AG09319 (cell line): ENCODE measurements around the gene FYCO1.

Source experiments
- DNase-seq: peaks from one replicate; pipeline ENCODE4 v3.0.0-alpha.2; 2010; ENCODE audit warnings: low read depth; ENCODE audit errors: extremely low read depth
- CTCF ChIP-seq: IDR thresholded peaks from 2 replicates; pipeline ENCODE4 v1.5.1; 2011; ENCODE audit warnings: low read depth, mild to moderate bottlenecking, inconsistent platforms, low read length, moderate library complexity

Gene FYCO1

GRCh38 chr3:45980819-45981218 lies 14.8 kb downstream of the FYCO1 start:
- no peak for TF ChIP-seq CTCF
- DNase-seq, result no peak

DNA sequence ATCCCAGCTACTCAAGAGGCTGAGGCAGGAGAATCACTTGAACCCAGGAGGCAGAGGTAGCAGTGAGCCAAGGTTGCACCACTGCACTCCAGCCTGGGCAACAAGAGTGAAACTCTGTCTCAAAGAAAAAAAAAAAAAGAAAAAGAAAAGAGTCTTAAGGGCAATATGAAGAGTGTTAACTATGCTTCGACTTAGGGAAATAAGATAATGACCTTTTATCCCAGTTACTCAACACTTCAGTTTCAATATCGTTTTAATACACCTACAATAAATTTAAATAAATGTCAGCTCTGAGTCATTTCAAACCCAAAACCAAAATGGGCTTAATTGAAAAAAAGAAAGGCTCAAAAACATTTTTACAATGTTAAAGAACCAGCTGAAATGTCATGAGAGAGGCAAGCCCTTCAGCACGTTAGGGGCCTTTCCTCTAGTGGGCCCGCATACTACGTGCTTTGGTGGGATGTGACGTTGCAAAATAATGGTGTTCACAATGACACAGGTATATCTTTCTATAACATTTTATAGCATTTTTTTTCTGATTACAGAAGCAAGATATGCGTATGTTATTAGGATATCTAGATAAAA lies 15.3 kb downstream of the FYCO1 start:
- no peak for DNase-seq
- no peak for TF ChIP-seq CTCF

DNA sequence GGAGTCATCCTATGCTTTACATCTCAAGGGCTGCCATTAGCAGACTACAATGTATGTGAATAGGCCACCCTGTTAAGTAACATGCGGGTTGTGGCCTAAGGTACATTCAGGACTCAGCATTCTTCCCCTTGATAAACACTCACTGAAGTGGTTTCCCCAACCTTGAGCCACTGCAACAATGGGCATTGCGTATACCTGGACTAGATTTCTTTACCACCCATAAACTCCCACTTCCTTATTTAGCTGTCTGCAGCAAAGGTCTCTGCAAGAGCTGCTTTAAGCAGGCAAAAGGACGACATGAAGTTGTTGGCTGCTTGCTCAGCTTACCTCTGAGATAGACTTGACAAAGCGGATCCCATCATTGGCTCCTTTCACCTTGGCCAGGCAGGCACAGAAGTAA lies 16.2 kb downstream of the FYCO1 start:
- TF ChIP-seq CTCF, result no peak
- no peak for DNase-seq

DNA sequence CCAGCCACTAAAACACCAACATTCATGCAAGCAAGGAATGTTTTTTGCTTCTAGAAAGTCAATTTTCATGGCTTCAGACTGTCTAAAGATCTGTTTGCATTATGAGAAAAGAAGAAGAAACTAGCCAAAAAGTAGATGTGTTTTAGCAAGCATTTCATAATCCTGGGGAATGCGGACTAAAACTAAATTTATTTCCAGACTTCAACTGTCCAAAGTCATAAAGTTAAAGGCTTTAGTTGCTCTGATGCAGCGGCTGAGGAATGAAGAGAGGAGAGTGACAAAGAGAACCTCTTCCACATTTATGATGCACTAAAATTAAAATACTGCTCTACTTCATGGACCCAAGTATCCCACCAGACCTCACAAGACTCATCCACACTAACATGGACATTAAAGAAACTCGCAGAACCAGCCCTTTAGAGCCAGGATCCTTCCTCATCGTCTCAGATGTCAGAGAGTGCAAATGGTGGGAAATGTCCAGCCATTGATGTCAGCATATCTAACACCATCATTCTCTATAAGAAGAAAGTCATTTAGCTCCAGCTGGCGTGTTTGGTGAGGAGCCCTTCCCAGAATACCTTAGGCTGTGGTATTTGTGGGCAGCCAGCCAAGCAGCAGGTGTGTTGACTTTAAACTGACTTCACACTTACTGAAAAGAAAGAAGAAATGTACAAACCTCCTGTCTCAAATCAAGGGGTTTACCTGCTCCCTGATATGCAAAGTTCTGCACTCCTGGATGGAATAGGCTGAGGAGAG lies 17.4 kb downstream of the FYCO1 start:
- no peak for DNase-seq
- no peak for TF ChIP-seq CTCF

GRCh38 chr3:45976191-45977091 lies 19.2 kb downstream of the FYCO1 start:
- DNase-seq, result no peak
- TF ChIP-seq CTCF, result no peak

DNA sequence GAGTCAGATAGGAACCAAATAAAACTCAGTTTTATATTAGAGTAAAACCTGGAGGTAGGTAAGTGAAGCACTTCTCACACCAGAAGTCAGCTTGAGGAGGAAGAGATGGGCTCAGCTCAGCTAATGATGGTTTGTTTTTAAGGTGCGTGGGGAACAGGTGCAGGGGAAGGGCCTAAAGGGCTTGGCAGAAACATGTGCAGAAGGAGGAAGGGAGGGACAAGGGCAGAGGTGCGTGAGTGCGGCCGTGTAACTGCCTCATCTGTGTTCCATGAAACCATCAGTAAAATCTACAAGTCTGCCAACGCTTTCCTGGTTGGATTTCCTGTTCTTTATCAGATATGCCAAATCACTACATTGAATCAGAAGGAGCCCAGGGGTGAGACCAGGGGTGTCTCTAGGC lies 19.9 kb downstream of the FYCO1 start:
- no peak for DNase-seq
- TF ChIP-seq CTCF, result no peak

DNA sequence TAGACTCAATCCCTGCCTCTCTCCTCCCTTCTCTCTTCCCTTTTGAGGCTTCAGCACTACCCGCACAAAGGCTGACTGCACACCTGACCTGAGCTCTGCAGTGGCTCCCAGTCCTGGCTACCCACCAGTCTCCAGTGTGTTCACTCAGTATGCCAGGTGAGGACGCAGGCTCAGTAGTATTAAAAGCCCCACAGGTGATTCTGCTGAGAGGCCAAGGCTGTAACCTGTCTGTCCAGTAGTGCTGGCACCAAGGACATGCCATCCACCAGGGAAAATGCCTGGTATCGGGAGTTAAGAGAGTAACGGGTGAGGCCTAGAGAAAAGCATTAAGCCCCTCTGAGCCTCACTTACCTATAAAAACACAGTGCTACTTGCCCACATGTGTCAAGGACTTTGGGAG lies 20.9 kb downstream of the FYCO1 start:
- no peak for DNase-seq
- no peak for TF ChIP-seq CTCF
